ENCODE data around the gene DEFB131A. TPM values are rescaled to one million over a fixed set of nuclear protein-coding genes. Genes with fewer than 3 reads are reported as not detected.
A peak's percentile ranks its signal among the peaks of the same experiment; 100 is the strongest.
"Not testable (repeated sequence)": the region's sequence is repeated elsewhere in the genome, so short reads cannot be mapped to it uniquely, and the experiment has no call there.

The DEFB131A gene
- total and polyA plus RNA-seq, 2 donors from 2014 or later, result not detected

DNA sequence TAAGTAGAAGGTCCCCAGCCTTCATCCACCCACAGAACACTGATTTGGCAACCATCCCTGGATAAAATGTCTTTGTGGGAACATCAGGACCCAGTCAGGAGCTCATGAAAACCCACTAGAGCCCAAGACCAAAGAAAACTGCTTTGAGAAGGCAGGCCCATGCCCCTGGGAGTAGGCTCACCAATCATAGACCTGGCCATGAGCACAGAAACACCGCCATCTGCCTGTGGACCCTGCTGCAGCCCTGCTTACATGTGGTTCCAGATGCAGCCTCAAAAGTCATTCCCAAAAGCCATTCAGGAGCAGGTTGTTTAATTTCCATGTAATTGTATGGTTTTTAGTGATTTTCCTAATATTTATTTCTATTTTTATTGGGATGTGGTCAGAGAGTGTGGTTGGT is 10.9 kb upstream of the DEFB131A start:
- H3K9me3 ChIP-seq (ENCODE audit: control insufficient read depth in 2 of 3, insufficient read depth in 1 of 3, low read length in 3 of 3); H3K9ac ChIP-seq (ENCODE audit: low read length in 3 of 3); intact Hi-C loops (cut with DNase I); H3K27me3 ChIP-seq (ENCODE audit: control insufficient read depth, insufficient read depth, low read length); DNase-seq; H3K36me3 ChIP-seq (ENCODE audit: control insufficient read depth in 2 of 3, insufficient read depth in 3 of 3, low read length in 3 of 3); H3K27ac ChIP-seq (ENCODE audit: low read depth in 2 of 2, low read length in 2 of 2); H3K4me3 ChIP-seq (ENCODE audit: low read length in 3 of 3); H3K4me1 ChIP-seq (ENCODE audit: control insufficient read depth in 2 of 3, insufficient read depth in 2 of 3, low read depth in 1 of 3, low read length in 3 of 3); FAIRE-seq: not testable (repeated sequence)

DNA sequence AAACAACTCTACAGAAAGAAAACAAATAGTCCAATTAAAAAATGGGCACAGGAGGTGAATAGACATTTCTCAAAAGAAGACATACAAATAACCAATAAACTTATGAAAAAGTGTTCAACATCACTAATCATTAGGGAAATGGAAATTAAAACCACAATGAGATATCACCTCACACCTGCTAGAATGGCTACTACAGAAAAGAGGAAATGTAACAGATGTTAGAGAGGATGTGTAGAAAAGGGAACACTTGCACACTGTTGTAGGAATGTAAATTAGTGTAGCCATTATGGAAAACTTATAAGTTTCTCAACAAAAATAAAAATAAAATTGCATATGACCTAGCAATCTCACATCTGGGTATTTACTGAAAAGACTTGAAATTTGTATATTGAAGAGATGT is 7.5 kb upstream of the DEFB131A start:
- H3K27ac ChIP-seq (ENCODE audit: low read depth in 2 of 2, low read length in 2 of 2); H3K27me3 ChIP-seq (ENCODE audit: control insufficient read depth, insufficient read depth, low read length); intact Hi-C loops (cut with DNase I); H3K9me3 ChIP-seq (ENCODE audit: control insufficient read depth in 2 of 3, insufficient read depth in 1 of 3, low read length in 3 of 3); H3K9ac ChIP-seq (ENCODE audit: low read length in 3 of 3); H3K4me1 ChIP-seq (ENCODE audit: control insufficient read depth in 2 of 3, insufficient read depth in 2 of 3, low read depth in 1 of 3, low read length in 3 of 3); FAIRE-seq; H3K4me3 ChIP-seq (ENCODE audit: low read length in 3 of 3); H3K36me3 ChIP-seq (ENCODE audit: control insufficient read depth in 2 of 3, insufficient read depth in 3 of 3, low read length in 3 of 3); DNase-seq: not testable (repeated sequence)

- intact Hi-C loops (cut with DNase I); DNase-seq; H3K27ac ChIP-seq (ENCODE audit: low read depth in 2 of 2, low read length in 2 of 2); H3K27me3 ChIP-seq (ENCODE audit: control insufficient read depth, insufficient read depth, low read length); H3K9ac ChIP-seq (ENCODE audit: low read length in 3 of 3); H3K9me3 ChIP-seq (ENCODE audit: control insufficient read depth in 2 of 3, insufficient read depth in 1 of 3, low read length in 3 of 3); H3K36me3 ChIP-seq (ENCODE audit: control insufficient read depth in 2 of 3, insufficient read depth in 3 of 3, low read length in 3 of 3); H3K4me1 ChIP-seq (ENCODE audit: control insufficient read depth in 2 of 3, insufficient read depth in 2 of 3, low read depth in 1 of 3, low read length in 3 of 3); H3K4me3 ChIP-seq (ENCODE audit: low read length in 3 of 3); FAIRE-seq: not testable (repeated sequence)
These were observed 1.9 kb upstream of the DEFB131A start for GRCh38 chr4:9442355-9442754.

DNA sequence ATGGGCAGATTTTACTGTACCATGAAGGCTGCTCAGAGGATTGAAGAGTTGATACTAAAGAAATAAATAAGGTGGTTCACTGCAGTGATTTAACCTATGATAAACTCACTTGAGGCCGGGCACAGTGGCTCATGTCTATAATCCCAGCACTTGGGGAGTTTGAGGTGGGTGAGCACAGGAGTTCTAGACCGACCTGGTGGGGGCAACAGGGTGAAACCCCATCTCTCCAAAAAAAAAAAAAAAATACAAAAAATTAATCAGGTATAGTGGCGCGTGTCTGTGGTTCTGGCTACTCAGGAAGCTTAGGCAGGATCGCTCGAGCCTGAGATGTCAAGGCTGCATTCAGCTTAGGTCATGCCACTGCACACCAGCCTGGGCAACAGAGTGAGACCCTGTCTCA is 467 bp downstream of the DEFB131A start:
- H3K9me3 ChIP-seq (ENCODE audit: control insufficient read depth in 2 of 3, insufficient read depth in 1 of 3, low read length in 3 of 3); DNase-seq; H3K36me3 ChIP-seq (ENCODE audit: control insufficient read depth in 2 of 3, insufficient read depth in 3 of 3, low read length in 3 of 3); H3K4me1 ChIP-seq (ENCODE audit: control insufficient read depth in 2 of 3, insufficient read depth in 2 of 3, low read depth in 1 of 3, low read length in 3 of 3); intact Hi-C loops (cut with DNase I); H3K27ac ChIP-seq (ENCODE audit: low read depth in 2 of 2, low read length in 2 of 2); FAIRE-seq; H3K9ac ChIP-seq (ENCODE audit: low read length in 3 of 3); H3K4me3 ChIP-seq (ENCODE audit: low read length in 3 of 3); H3K27me3 ChIP-seq (ENCODE audit: control insufficient read depth, insufficient read depth, low read length): not testable (repeated sequence)

GRCh38 chr4:9452251-9452650 is 8.0 kb downstream of the DEFB131A start:
- H3K4me3 ChIP-seq (ENCODE audit: low read length in 3 of 3); DNase-seq; H3K9ac ChIP-seq (ENCODE audit: low read length in 3 of 3); H3K36me3 ChIP-seq (ENCODE audit: control insufficient read depth in 2 of 3, insufficient read depth in 3 of 3, low read length in 3 of 3); intact Hi-C loops (cut with DNase I); H3K27ac ChIP-seq (ENCODE audit: low read depth in 2 of 2, low read length in 2 of 2); H3K9me3 ChIP-seq (ENCODE audit: control insufficient read depth in 2 of 3, insufficient read depth in 1 of 3, low read length in 3 of 3); H3K27me3 ChIP-seq (ENCODE audit: control insufficient read depth, insufficient read depth, low read length); H3K4me1 ChIP-seq (ENCODE audit: control insufficient read depth in 2 of 3, insufficient read depth in 2 of 3, low read depth in 1 of 3, low read length in 3 of 3); FAIRE-seq: not testable (repeated sequence)

DNA sequence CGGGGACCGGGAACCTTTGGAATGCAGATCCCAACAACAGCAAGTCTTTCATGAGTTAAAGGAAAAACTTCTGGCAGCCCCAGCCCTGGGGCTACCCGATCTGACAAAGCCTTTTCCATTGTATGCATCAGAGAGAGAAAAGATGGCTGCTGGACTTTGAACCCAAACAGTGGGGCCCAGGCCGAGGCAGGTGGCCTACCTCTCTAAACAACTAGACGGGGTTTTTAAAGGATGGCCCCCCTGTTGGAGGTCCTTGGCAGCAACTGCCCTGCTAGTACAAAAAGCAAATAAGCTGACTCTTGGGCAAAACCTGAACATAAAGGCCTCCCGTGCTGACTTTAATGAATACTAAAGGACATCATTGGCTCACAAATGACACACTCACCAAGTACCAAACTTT is 10.1 kb downstream of the DEFB131A start:
- H3K4me3 ChIP-seq (ENCODE audit: low read length in 3 of 3); H3K27ac ChIP-seq (ENCODE audit: low read depth in 2 of 2, low read length in 2 of 2); DNase-seq; FAIRE-seq; H3K27me3 ChIP-seq (ENCODE audit: control insufficient read depth, insufficient read depth, low read length); H3K4me1 ChIP-seq (ENCODE audit: control insufficient read depth in 2 of 3, insufficient read depth in 2 of 3, low read depth in 1 of 3, low read length in 3 of 3); H3K36me3 ChIP-seq (ENCODE audit: control insufficient read depth in 2 of 3, insufficient read depth in 3 of 3, low read length in 3 of 3); intact Hi-C loops (cut with DNase I); H3K9ac ChIP-seq (ENCODE audit: low read length in 3 of 3); H3K9me3 ChIP-seq (ENCODE audit: control insufficient read depth in 2 of 3, insufficient read depth in 1 of 3, low read length in 3 of 3): not testable (repeated sequence)

DNA sequence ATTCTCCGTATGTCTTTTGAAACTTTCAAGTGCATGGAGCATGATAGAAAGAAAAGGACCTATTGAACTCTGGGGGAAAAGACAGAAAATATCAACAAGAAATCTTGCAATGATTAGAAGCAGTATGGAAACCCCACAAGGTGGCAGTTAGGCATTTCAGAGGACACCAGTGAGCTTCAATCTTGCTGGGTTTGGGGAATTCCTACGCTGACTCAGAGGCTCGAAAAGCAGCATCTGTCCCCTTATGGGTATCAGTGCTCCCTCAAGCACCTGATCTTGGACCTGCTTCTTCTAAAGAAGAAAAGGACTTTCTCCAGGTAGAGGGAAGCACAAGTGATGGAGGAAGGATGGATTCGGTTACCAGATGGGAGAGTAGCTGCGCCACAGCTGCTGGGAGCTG is 10.8 kb downstream of the DEFB131A start:
- H3K4me3 ChIP-seq (ENCODE audit: low read length in 3 of 3); H3K9ac ChIP-seq (ENCODE audit: low read length in 3 of 3); H3K9me3 ChIP-seq (ENCODE audit: control insufficient read depth in 2 of 3, insufficient read depth in 1 of 3, low read length in 3 of 3); FAIRE-seq; H3K36me3 ChIP-seq (ENCODE audit: control insufficient read depth in 2 of 3, insufficient read depth in 3 of 3, low read length in 3 of 3); DNase-seq; H3K27me3 ChIP-seq (ENCODE audit: control insufficient read depth, insufficient read depth, low read length); H3K27ac ChIP-seq (ENCODE audit: low read depth in 2 of 2, low read length in 2 of 2); H3K4me1 ChIP-seq (ENCODE audit: control insufficient read depth in 2 of 3, insufficient read depth in 2 of 3, low read depth in 1 of 3, low read length in 3 of 3); intact Hi-C loops (cut with DNase I): not testable (repeated sequence)

GRCh38 chr4:9479466-9479865 is 35.3 kb downstream of the DEFB131A start:
- FAIRE-seq; H3K4me3 ChIP-seq (ENCODE audit: low read length in 3 of 3); H3K4me1 ChIP-seq (ENCODE audit: control insufficient read depth in 2 of 3, insufficient read depth in 2 of 3, low read depth in 1 of 3, low read length in 3 of 3); H3K9me3 ChIP-seq (ENCODE audit: control insufficient read depth in 2 of 3, insufficient read depth in 1 of 3, low read length in 3 of 3); H3K9ac ChIP-seq (ENCODE audit: low read length in 3 of 3); intact Hi-C loops (cut with DNase I); H3K36me3 ChIP-seq (ENCODE audit: control insufficient read depth in 2 of 3, insufficient read depth in 3 of 3, low read length in 3 of 3); DNase-seq; H3K27ac ChIP-seq (ENCODE audit: low read depth in 2 of 2, low read length in 2 of 2); H3K27me3 ChIP-seq (ENCODE audit: control insufficient read depth, insufficient read depth, low read length): not testable (repeated sequence)

GRCh38 chr4:9480066-9480465 is 35.9 kb downstream of the DEFB131A start:
- H3K27me3 ChIP-seq (ENCODE audit: control insufficient read depth, insufficient read depth, low read length); intact Hi-C loops (cut with DNase I); FAIRE-seq; H3K9ac ChIP-seq (ENCODE audit: low read length in 3 of 3); H3K36me3 ChIP-seq (ENCODE audit: control insufficient read depth in 2 of 3, insufficient read depth in 3 of 3, low read length in 3 of 3); H3K27ac ChIP-seq (ENCODE audit: low read depth in 2 of 2, low read length in 2 of 2); H3K4me3 ChIP-seq (ENCODE audit: low read length in 3 of 3); H3K4me1 ChIP-seq (ENCODE audit: control insufficient read depth in 2 of 3, insufficient read depth in 2 of 3, low read depth in 1 of 3, low read length in 3 of 3); H3K9me3 ChIP-seq (ENCODE audit: control insufficient read depth in 2 of 3, insufficient read depth in 1 of 3, low read length in 3 of 3): not testable (repeated sequence)
- DNase-seq, result peak in 1 of 5 donors; percentile 22

Data from kidney (tissue), 11 donors.